Retinal pigment epithelial cell (primary cell): ENCODE measurements around the gene SLC25A47.
A peak's percentile ranks its signal among the peaks of the same experiment; 100 is the strongest.

Source experiments
- DNase-seq: peaks from one replicate; pipeline ENCODE4 v3.0.0-alpha.2; 2010; ENCODE audit warnings: low read depth
- H3K4me3 ChIP-seq: 2 replicates; pipeline ENCODE4 v1.5.1; 2011; ENCODE audit warnings: mild to moderate bottlenecking, low read length, control low read depth, moderate library complexity
- CTCF ChIP-seq: conservative IDR thresholded peaks from 2 replicates; pipeline ENCODE4 v1.5.1; 2011; ENCODE audit warnings: low read depth, low read length, control low read depth, inconsistent platforms

The SLC25A47 gene

GRCh38 chr14:100369019-100369418 lies 45.9 kb downstream of the SLC25A47 start:
- H3K4me3 ChIP-seq = no peak overlapping the region
- DNase-seq = no peak
- TF ChIP-seq CTCF = no peak

GRCh38 chr14:100370003-100370402 lies 46.9 kb downstream of the SLC25A47 start:
- H3K4me3 ChIP-seq = no peak overlapping the region
- no peak for DNase-seq
- no peak for TF ChIP-seq CTCF

- H3K4me3 ChIP-seq = no peak overlapping the region
- TF ChIP-seq CTCF = no peak
- no peak for DNase-seq
These were observed 48.6 kb downstream of the SLC25A47 start for GRCh38 chr14:100371773-100372172.

- TF ChIP-seq CTCF = no peak
- DNase-seq = no peak
- H3K4me3 ChIP-seq = no peak overlapping the region
These were observed 49.4 kb downstream of the SLC25A47 start for GRCh38 chr14:100372357-100373048.

GRCh38 chr14:100374270-100374669 lies 51.1 kb downstream of the SLC25A47 start:
- no peak for DNase-seq
- no peak overlapping the region for H3K4me3 ChIP-seq
- no peak for TF ChIP-seq CTCF

- DNase-seq = no peak
- TF ChIP-seq CTCF = no peak
- H3K4me3 ChIP-seq = peak overlapping the region; percentile 80
These were observed 51.7 kb downstream of the SLC25A47 start for GRCh38 chr14:100374876-100375265.

GRCh38 chr14:100375266-100375962 lies 52.3 kb downstream of the SLC25A47 start:
- no peak for TF ChIP-seq CTCF
- H3K4me3 ChIP-seq = peak overlapping the region; percentile 80
- peak; percentile 62 for DNase-seq
